HL-60 (cell line): ENCODE measurements around the gene LIN7A.

ENCODE experiments used
- CTCF ChIP-seq: IDR thresholded peaks from one replicate; pipeline ENCODE4 v1.5.1; 2011; ENCODE audit warnings: low read length, control low read depth, inconsistent platforms; ENCODE audit not compliant: insufficient read depth
- GABPA ChIP-seq: IDR thresholded peaks from 2 replicates; pipeline ENCODE4 v1.6.1; 2012; ENCODE audit warnings: low read depth
- POLR2AphosphoS5 ChIP-seq: IDR thresholded peaks from 2 replicates; pipeline ENCODE4 v1.6.1; 2012; ENCODE audit warnings: low read depth
- REST ChIP-seq: IDR thresholded peaks from 2 replicates; pipeline ENCODE4 v1.6.1; 2012; ENCODE audit warnings: low read depth; ENCODE audit not compliant: insufficient replicate concordance
- SPI1 ChIP-seq: IDR thresholded peaks from 2 replicates; pipeline ENCODE4 v1.6.1; 2012; ENCODE audit warnings: low read depth, mild to moderate bottlenecking, borderline replicate concordance

- no peak for TF ChIP-seq CTCF
- TF ChIP-seq REST, result no peak
- no peak for TF ChIP-seq SPI1
- TF ChIP-seq POLR2AphosphoS5, result no peak
- TF ChIP-seq GABPA, result no peak
These were observed 125.6 kb downstream of the LIN7A start for GRCh38 chr12:80811957-80812708.
